DMS 273 (cell line): ENCODE results near the gene RHBDD2.

Source experiments
- DNase-seq: peaks from one replicate; lab custom pipeline; 2025; ENCODE audit not compliant: unreplicated experiment; lab: John Stamatoyannopoulos, UW

Gene RHBDD2

DNA sequence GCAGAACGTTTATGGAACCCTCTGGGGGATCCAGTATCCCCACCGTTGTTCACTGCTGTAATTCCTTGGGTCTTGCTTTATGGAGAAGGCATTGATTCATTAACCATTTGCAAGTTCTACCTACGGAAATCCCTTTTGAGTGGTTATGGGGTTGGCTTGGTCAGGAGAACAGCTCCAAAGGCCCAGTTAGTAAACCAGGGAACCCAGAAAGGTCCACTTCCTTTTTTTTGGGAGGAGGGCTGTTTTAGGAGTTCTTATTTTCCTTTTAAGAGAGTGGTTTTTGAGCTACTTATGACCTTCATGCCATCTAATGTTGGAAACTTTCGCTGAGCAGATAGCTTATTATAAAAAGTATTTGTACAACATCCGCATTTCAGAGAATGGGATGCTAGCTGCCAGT is 37.4 kb downstream of the RHBDD2 start:
- DNase-seq: no peak

DNA sequence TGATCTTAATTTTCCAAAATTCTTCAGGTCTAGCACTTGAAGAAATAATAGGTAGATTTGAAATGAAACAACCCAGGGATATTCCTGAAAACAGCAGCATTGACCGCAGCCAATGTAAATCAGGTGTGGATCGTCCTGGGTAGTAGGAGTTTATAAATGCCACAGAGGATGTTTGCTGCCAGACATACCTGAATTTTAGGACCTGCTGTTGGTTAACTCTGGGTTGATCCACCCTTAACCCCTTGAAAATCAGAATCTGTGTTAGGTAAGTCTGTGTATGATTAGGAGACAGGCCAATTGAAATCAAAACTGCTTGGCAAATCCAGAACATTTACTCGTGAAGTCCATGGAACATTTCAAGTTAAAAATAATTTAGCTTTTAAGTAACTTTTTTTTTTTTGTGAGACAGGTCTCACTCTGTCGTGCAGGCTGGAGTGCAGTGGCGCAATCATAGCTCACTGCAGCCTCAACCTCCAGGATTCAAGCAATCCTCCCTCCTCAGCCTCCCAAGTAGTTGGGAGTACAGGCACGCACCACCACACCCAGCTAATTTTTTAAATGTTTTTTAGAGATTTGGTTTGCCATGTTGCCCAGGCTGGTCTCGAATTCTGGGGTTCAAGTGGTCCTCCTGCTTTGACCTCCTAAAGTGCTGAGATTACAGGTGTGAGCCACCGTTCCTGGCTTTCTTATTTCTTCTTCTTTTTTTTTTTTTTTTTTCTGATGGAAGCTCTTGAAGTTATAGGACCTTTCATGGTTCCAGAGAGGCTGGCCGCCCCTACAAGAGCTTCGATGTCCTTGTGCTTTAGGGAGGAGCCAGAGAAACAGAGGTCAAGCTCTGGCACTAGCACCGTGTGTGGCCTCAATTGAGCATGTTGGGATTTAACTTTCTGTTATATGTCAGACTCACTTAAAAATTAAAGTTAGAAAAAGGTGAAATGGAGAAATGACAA is 38.1 kb downstream of the RHBDD2 start:
- DNase-seq: no peak

DNA sequence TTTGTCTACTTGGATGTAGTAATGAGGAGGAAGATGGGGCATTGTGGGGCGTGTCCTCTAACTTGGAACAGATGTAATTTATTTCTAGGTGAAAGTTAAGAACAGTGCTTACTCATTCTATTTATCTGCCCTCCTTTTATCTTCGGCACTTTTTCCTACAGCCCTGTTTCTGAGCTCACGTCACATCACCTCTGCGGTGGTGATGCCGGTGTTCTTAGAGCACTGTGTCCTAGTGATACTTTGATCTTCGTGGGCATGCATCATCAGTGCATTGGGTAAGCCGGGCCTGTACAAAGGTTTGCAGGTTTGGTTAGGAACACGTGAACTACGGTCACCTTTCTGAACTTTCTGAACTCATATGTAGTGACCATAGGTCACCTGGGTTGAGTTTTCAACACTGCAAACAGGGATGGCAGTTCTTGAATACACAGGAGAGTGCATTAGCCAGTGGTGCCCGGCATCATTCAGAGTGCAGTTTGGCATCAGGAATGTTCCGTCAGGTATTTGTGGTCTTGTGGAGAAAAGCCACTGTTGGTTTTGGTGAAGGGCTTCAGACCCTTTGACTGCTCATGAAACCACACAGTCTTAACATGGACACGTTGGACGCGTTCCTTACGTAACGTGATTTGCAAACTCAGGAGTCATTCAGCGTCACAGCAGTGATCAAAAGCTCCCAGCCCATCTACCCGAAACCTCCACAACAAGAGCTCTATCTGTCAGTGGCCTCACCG is 41.8 kb downstream of the RHBDD2 start:
- DNase-seq: no peak

DNA sequence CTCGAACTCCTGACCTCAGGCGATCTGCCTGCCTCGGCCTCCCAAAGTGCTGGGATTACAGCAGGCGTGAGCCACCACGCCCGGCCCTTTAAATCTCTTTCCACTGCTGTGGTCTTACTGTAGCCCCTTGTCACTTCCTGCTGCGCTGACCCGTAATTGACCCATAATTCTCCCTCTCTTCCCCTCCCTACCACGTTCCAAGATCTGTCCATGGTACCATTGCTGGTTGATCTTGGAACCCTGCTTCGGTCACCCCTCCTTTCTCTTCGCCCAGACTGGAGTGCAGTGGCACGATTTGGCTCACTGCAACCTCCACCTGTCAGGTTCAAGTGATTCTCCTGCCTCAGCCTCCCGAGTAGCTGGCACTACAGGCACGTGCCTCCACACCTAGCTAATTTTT is 42.6 kb downstream of the RHBDD2 start:
- DNase-seq: no peak

DNA sequence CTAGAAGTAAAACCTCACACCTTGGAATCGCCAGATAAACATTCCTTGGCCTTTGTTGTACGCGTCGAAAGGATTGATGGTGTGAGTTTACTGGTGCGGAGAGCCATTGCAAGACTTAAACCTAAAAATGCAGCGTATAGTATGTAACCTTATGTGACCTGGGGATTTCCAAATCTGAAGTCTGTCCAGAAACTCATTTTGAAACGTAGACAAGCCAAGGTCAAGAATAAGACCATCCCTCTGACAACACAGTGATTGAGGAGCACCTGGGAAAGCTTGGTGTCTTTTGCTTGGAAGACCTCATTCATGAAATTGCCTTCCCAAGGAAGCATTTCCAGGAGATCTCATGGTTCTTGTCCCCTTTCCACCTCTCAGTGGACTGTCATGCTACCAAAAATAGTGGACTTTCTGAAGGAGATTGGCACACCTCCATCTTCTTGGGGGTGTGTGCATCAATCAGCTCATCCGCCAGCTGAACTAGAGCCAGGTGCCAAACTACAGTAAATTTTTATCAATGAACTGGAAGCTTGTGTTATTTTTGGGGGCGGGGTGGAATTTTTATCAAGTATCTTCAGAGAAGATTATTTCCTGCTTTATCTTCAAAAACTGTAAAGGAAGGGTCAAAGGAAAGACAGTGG is 44.3 kb downstream of the RHBDD2 start:
- no peak for DNase-seq

DNA sequence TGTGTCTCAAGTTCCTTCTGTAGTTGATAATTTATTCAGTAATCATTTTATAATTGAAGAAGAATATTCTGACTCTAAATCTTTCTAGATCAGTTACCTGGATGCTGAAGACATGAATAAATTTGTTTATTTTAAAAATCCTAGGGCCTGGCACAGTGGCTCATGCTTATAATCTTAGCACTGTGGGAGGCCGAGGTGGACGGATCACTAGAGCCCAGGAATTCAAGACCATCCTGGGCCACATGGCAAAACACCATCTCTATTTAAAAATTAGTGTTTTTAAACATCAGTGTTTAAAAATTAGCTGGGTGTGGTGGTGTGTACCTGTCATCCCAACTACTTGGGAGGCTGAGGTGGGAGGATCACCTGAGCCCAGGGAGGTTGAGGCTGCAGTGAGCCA is 45.4 kb downstream of the RHBDD2 start:
- no peak for DNase-seq

DNA sequence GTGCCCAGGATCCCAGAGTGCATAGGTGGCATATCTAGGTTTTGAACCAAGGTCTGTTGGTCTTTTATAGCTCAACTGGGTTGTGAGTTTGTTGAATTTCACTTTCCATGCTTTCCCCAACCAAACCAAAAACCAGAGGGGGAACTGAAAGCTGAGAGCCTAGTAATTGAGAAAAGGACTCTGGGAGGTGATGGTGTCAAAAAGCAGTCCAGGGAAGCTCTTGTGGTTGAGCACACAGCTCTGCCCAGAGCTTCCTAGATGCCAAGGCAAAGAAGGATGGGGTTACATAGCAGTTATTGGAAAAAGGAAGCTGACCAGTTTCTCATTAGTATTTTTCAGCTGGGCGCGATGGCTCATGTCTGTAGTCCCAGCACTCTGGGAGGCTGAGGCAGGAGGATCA is 46.1 kb downstream of the RHBDD2 start:
- no peak for DNase-seq

DNA sequence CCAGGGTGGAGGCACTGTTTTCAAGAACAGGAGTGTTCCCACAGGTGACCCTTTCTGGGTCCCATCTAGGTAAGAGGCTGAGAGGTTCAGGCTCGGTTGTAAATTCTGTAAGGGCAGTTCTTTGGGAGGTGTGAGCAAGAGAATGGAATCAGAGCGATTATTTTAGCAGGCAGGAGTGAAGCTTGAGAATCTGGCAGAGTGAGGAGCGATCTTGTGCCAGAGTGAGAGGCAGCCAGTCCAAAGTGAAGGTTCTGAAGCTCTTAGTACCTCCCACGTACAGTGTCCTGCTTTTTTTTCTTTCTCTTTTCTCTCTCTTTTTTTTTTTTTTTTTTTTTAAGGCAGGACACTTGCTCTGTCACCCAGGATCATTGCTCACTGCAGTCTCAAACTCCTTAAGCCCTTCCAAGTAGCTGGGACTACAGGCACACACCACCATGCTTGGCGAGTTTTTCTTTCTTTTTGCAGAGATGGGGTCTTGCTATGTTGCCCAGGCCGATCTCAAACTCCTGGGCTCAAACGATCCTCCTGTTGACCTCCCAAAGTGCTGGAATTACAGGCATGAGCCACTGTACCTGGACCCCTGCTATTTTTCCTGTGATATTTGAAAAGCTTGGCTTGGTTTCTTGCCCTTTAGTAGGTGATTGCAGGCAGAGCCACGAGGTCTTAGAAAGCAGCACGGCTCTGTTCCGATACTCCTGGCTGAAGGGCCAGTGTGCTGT is 47.0 kb downstream of the RHBDD2 start:
- no peak for DNase-seq

DNA sequence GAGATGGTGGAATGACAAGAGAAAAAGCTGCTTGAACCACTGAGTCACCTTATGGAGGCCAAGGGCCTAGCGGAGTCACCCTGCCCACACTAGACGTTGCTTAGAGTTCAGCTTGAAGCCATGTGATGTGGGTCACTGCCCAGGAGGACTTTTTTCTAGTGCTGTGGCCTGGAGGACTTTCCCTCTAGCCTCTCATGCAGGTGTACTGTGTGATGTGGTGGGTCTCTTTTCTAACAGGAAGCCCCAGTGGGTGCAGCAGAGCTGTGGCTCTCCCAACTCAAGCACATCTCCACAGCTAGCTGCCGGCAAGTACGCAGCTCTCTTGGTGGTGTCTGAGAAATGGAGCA is 49.7 kb downstream of the RHBDD2 start:
- DNase-seq: no peak

DNA sequence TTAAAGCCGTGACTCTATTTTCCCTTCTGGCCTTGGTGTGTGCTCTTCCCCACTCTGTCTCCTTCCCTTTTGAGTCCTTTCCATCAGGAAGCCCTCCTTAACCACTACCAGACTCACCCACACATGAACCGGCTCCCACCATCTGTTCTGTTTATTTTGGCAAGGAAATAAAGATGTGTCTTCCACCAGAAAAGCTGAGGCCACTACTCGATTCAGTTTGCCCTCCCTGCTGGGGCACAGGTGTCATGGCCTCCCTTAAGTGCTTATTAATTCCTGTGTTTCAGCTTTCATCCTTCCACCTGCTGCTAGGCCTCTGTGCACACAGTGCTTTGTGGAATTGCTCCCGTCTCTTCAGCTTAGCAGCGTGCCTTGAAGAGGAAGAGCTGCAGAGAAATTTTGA is 52.8 kb downstream of the RHBDD2 start:
- peak; percentile 99 for DNase-seq

DNA sequence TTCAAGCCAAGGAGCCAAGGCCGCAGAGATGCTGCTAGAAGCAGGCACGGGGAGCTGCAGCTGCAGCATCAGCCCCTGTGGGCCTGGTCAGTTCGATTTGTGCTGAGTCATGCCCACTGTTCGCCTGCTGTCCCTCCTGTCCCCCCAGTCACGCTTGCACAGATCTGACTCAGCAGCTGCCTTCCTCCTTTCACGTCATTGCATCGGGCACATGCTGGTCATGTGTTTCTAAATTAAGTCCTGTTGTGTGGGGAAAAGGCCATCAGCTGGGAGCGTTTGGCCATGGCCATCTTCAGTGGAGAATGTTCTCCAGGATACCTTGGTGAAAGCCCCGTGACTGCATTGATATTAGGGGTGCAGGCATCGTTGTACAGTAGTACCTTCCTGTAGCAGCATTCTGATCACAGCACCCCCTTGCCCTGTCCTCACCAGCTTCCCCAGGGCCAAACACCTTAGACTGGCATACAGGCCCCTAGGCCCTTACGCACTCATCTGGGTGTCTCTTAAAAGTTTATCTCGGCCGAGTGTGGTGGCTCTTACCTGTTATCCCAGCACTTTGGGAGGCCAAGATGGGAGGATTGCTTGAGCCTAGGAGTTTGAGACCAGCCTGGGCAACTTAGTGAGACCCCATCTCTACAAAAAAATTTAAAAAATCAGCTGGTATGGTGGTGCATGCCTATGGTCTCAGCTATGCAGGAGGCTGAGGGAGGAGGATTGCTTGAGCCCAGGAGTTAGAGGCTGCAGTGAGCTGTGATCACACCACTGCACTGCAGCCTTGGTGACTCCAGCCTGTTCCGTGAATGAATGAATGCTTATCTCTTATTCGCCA is 59.3 kb downstream of the RHBDD2 start:
- DNase-seq: no peak
